Effector CD4-positive, alpha-beta T cell (primary cell): Measurements from ENCODE around the gene SLC34A3.
"Not testable (repeated sequence)": the region's sequence is repeated elsewhere in the genome, so short reads cannot be mapped to it uniquely, and the experiment has no call there.

ENCODE experiments used
- DNase-seq: peaks from one replicate; pipeline ENCODE4 v3.0.0-alpha.2; 2020

The SLC34A3 gene

DNA sequence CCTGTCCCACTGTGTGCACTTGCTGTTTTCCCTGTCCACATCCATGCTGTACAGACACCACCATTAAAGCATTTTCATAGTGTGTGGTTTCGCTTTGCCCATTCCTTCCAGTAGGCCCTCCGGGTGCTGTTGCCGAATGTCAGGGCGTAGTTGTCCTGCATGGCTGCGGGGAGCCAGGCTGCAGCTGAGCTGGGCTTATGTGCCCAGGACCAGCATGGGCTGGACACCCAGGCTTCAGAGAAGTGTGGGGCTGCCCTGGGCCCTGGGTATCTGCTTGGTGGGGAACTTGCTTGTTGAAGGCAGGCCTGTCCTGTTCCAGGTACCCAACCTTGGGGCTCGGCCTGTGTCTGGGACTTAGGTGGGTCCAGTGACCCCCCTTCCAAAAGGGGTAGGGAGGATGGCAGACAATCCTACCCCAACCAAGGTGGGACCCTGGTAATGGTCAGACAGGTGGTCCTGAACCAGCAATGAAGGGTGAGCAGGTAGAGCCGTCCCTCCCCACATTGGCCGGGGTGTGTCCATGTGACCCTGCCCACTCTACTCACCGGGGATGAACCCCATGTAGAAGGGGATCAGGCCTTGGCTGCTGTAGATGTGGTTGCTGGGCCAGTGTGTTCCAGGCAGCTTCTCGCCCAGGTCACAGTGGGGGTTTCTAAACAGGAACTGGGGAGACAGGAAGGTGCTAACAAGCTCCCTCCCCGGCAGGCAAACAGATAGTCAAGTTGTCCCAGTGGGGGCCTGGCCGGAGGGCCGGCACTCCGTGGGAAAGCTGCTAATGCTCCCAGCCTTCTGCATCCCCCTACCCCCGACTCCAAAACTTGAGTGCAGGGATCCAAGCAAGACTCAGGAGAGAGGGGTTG lies 13.2 kb downstream of the SLC34A3 start:
- DNase-seq, result no peak

DNA sequence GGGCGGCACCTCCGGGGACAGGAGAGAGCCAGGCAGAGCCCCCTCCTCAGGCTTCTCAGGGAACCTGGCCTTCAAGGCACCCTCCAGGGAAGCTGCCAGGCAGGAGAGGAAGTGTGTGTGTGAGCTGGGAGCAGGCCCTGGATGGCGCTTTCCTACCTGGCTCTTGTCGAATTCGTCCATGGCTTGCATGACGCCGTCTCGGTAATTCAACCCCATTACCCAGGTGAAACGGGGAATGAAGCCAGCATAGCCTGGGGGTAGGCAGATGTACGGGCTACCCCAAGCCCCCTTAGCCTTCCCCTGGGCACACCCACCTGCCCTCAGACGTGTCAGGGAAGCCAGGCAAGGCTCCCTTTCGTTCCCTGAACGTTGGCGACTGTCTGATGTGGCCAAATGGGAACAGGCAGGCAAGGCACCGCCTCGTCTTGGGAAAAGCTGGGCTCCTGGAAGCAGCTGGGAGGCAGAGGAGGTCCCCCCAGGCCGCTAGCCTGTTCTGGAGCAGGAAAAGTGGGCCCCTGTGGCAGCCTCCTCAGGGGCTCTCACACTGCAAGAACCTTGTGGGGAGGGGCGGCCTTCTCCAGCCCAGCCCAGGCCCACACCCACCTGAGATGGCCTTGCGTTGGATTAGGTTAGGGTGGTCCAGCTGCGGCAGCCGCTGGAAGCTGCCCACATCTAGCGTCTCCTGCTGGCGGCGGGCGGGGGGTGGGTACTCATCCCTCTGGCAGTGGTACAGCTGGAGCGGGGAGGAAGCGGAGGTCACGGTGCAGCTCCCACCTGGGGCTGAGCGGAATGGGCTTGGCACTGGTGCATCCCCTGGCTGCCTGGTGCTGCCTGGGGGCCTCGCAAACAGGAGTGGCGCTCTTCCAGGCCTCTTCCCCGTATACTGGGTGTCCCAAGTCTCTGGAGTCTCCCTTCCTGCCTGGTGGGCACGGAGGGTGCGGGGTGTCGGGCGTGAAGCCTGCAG lies 14.1 kb downstream of the SLC34A3 start:
- no peak for DNase-seq

DNA sequence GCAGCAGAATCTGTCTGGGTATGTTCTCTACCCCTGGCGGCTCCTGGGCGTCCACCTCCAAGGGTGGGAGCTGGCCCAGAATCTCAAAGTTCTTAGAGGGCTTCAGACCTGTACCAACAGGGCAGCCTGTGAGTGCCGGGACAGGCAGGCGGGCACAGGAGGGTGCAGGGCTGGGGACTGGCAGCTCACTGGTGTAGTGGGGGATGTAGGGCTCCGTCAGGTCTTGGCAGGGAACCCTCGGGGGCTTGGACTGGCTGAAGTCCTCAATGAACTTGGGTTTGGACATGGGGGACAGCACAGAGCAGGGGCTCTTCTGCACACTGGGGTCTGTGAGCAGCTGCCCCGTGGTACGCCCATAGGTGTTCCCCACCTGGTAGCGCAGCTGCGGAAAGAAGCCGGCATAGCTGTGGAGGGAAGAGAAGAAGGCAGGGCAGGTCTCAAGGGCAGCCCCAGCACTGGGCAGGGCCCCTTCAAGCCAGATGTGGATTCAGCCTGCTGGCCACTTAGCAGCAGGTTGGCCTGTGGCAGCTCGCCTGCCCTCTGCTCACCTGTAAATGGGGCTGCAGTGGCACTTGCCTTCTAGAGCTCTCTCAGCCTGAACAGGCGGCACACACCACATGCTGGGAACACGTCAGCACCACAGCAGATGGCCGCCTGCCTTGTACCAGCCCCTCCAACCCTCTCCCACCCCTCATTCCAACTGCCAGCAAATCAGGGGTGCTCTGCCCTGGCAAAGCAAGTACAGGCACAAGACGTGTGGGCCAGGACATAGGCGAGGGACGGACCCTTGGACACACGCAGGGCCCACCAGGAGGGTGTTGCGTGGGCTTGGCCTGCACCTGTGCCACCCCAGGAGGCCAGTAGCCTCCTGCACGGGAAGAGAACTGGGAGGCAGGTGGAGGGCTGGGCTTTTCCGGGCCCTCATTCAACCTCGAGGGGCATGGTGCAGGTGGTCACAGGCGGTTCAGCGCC lies 15.0 kb downstream of the SLC34A3 start:
- DNase-seq, result no peak

DNA sequence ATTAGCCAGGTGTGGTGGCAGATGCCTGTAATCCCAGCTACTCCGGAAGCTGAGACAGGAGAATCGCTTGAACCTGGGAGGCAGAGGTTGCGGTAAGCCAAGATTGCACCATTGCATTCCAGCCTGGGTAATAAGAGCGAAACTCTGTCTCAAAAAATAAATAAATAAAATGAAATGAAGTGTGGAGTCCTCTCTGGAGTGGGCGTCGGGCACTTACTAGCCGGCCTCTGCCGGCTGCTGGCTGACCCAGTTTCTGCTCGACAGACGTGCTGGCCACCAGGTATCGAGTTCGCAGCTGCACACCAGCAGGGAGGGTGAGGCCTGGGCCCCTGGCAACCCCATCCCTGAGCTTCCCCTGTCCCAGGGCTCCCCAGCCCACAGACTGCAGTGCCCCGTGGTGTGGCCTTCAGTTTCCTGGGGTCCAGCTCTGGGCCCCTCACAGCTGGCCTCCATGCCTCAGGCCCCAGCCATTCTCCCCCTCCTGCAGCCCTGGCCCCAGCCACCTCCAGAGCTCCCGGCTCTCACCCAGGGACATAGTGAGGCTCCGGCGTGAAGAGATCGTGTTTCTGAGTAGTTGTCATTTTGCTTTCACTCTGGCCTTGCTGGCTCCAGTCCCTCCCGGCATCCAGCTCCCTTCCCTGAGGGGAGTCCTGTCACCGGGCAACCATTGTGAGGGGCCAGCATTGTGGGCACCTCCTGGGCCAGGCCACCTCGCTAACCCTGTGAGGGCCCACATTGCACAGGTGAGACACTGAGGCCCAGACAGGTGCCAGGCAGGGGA lies 16.6 kb downstream of the SLC34A3 start:
- DNase-seq, result no peak

DNA sequence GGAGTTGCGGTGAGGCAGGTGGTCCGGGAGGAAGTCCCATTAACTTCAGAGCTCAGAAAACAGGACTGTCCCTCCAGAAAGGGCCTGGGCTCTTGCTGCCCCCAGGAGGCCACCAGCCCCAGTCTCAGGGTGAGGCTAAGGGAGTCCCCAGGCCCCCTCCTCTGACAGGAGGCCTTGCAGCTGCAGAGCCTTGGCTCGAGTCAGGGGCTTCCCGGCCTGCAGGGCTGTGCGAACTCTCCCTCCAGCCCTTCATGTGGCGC lies 17.1 kb downstream of the SLC34A3 start:
- no peak for DNase-seq

DNA sequence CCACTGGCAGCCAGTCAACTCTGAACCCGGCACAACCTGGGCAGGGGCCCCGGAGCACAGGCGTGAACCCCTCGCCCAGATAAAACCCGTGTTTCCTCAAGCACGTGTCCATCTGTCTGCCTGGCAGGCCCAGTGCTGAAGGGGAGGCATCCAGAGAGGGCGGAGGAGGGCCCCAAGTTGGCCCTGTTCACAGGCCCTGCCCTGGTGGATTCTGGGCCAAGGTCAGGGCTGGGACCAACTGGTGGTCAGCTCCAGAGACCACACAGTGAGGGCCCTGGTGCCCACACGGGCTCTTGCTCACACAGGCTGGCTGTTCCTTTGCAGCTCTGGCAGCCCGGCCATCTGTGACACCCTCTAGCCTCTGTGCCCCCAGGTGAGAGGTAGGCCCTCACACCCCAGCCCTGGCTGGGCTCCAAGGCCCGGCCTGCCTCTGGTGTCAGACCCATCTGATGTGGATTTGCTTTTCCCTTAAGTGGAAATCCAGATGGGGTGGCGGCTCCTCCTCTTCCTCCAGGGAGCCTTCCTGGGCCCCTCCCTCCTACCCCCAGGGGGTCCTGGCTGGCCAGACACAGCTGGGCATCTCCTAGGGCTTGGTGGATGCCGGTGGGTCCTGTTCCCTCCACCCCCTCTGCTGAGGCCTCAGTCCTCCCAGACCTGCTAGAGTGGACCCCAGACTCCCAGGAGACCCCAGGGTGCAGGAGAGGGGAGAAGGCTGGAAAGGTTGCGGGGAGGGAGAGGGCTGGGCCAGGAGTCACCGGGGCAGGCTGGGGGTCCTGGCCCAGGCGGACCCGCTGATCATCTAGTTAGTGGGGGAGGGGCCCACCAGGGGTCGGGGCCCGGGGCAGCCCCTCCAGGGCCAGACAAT lies 19.9 kb downstream of the SLC34A3 start:
- no peak for DNase-seq

DNA sequence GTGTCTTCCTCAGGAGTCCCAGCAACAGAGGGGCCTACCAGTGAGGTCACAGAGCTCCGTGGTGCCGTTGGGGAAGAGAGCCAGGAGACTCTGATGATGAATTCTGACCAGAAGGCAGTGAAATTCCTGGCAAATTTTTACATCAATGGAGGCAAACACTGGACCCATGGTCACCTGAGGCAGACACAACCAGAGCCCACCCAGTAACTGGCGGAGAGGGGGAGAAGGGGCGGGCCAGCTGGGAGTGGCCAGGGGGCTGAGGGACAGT lies 20.4 kb downstream of the SLC34A3 start, which contains the start of gene STPG3:
STPG3 (plus strand) TSS at position 93 of the 268 bp plus-strand sequence; CDS start at position 94, 1 bp downstream.
- DNase-seq, result no peak

DNA sequence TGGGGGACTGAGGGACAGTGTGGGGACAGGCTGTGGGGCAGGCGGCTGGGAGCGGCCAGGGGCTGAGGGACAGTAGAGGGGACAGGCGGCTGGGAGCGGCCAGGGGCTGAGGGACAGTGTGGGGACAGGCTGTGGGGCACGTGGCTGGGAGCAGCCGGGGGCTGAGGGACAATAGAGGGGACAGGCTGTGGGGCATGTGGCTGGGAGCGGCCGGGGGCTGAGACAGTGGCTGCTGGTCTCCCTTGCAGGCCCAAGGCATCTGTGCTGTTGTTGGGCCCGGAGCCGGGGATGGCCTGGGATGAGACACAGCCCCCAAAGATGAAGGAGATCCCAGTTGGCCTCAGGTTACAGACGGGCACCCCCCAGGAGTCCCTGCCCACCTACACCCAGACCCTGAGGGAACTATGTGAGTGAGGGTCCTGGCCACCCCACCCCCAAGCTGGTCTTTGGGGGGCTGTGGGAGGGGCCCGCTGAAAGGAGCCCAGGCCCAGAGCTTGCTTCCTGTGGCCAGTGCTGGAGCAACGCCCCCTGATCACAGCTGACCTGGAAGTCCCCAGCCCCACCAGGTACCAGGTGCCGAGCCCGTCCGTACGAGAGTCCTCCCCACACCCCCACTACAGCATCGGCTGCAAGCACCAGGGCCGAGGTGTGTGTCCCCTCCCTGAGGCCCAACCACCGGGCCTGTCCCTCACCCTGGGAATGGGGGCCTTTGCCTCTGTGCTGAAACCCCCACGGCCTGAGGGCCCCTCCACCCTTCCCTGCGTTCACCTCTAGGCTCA lies 21.0 kb downstream of the SLC34A3 start:
- DNase-seq, result no peak

DNA sequence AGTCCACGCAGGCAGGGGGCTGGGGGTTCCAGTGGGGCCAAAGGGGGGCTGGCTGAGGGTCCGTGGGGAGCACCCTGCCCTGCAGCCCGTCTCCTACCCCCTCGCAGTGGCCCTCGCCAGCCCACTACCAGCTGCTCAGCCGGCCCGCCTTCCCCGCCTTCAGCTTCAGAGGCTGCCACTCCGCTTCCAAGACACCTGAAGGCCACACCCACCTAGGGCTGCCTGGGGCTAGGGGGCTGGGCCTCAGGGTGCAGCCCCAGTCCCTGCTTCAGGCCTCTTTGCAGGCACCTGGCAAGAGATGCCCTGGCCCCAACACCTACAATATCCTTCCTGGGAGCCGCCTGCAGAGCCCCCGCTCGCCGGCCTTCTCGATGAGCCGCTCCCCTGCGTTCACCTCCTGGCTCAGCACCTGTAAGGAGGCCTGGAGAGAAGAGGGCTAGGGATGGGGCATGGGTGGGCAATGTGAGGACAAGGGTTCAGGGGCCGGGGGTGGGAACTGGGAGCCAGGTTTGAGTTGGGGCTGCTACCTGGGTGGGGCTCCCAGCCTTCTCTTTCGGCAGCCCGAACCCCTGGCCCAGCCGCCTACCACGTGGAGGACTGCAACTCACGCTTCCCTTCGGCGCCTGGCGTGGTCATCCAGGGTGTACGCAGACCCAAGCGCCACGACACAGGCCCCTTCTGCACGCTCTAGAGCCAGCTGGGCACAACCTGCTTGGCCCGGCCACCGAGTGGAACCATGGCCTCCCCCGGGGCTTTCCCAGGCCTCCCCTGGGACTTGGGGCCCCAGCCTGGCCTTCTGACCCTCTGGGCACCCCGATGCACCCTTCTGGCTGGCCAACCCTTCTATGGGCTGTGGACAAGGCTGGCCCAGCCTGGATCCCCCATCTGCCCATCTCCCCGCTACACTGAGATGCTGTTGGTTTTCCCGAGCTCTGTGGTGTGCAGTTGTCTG lies 22.1 kb downstream of the SLC34A3 start:
- no peak for DNase-seq

DNA sequence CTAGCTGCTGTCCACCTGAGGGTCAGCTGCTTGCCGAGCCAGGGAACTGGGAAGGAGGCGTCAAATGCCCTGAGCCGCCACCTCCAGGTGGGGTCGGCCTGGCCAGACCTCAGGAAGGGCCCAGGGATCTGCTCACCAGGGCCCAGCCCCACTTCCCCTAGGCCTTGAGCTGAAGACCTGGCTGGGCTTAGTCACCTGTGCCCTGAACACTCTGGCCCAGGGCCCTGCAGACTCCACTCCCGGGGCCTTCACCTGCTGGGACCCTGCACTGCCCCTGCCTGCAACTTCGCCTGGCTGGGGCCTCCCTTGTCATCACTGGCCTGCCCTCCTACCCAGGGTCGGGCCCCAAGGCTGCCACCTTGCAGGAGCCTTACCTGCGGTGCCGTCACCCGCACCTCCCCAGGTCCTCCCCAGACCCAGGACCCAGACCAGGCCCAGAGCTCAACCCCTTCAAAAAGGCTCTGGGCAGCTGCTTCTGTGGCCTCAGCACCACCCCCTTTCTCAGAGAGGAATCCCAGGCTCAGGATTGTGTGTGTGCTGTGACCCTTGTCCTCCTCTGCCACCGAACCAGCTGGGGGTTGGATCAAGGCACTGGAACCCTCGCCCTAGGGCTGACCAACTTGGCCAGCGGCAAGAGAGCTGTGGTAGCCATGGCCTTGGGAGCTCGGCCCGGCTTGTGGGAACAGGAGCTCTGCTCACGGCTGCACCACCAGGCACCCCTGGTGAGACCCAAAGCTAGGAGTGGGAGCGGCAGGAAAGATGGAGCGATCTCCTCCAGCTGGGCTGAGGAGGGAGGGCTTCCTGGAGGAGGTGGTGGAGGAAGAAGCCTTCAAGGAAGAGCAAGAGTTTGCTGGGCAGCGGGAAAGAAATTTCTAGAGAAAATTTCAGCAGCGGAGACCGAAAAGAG lies 23.3 kb downstream of the SLC34A3 start:
- DNase-seq, result no peak

DNA sequence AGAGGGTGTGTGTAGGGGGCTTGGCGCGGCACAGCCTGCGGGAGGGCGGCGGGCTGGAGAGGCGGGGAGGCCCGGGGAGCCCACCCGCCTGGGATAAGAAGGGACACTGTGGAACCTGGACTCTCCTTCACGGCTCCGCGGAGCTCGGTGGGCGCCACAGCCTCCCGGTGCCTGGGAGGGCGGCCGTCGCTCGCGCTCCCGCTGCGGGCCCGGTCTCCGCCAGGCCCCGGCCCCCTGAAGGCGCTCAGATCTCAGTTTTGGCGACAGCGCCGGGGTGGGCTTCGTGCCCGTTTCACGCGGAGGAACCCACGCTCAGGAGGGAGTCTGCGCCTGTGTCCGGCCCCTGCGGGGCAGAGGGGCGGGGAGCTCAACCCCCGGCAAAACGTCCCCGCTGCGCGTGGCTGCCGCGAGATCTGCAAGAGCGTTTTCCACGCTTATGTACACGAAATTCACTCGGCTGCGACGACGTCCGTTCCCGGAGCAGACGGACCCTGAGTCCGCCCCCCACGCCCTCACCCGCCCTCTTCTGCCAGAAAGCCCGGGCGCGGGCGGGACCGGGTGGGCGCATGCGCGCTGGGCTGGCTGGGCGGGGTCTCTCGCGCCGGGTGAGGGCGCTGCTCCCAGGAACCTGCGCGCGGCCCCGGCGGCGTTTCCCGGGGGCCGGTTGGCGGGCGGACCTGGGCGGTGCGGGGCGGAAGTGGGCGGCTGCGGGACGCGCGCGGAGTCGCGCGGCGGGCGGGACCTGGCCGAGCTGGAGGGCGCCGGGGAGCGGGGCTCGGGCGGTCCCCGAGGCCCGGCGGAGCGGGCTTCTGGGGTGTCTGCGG lies 24.1 kb downstream of the SLC34A3 start, which contains the start of gene NELFB:
NELFB (plus strand) TSS at position 704 of the 824 bp plus-strand sequence.
- DNase-seq, result peak; percentile 95

DNA sequence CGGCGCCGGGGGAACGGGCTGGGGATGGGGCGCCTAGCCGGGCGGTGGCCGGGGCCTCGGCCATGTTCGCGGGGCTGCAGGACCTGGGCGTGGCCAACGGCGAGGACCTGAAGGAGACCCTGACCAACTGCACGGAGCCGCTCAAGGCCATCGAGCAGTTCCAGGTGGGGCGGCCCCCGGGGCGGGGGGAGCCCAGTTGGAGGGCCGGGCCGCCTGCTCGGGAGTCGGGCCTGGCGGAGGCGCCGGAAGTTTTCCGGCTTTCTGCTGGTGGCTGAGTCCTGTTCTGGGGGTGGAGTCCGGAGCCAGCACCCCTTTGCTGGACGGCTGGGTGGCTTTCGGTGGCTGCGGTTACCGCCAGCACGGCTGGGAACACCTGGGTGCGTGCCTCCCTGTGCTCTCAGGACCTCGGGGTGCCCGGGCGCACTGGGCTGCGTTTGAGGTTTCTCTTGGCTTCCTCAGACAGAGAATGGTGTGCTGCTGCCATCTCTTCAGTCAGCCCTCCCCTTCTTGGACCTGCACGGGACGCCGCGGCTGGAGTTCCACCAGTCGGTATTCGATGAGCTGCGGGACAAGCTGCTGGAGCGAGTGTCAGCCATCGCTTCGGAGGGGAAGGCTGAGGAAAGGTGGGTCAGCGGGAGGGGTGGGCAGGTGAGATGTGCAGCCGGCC lies 24.9 kb downstream of the SLC34A3 start:
- no peak for DNase-seq

DNA sequence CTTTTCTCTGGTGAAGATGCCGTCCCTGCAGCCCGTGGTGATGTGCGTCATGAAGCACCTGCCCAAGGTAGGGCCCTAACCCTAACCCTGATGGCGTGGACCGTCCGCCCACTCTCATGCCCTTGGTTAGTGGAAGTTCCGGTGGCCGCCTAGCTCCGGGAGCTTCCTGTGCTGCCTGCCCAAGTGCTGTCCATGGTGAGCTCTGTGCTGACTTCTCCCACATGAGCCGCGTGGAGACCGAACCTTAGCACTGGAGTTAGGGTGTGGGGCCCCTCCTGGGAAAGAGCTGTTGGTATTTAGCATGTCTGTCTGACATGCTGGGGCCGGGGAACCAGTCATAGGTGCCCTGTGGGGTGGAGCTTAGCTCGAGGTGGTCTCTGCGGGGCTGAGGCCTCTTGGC lies 25.7 kb downstream of the SLC34A3 start:
- no peak for DNase-seq

DNA sequence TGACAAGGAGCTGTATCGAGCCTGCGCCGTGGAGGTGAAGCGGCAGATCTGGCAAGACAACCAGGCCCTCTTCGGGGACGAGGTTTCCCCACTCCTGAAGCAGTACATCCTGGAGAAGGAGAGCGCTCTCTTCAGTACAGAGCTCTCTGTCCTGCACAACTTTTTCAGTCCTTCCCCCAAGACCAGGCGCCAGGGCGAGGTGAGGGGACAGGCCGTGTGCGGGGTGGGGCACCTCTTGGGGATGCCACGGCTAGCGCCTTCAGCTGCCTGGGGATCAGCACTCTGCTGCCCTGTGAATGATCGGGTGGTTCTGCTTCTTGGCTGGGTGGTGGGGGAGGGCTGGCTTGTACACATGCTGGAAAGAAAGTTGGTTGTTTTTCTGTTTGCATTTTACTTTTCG lies 26.2 kb downstream of the SLC34A3 start:
- DNase-seq, result no peak

DNA sequence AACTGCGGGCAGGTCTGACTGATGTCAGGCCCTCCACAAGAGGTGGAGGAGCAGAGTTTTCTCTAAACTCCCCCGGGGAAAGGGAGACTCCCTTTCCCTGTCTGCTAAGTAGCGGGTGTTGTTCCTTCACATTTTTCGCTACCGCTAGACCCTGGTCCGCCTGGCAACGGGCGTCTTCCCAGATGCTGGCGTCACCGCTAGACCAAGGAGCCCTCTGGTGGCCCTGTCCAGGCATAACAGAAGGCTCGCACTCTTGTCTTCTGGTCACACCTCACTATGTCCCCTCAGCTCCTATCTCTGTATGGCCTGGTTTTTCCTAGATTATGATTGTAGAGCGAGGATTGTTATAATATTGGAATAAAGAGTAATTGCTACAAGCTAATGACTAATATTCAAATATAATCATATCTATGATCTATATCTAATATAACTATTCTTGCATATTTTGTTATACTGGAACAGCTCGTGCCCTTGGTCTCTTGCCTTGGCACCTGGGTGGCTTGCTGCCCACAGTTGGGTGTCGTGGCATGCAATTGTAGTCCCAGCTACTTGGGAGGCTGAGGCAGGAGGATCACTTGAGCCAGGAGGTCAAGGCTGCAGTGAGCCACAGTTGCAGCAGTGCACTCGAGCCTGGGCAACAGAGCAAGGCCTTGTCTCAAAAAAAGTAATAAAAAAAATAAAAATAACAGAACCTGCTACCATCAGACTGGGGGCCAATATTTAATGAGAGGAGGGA lies 31.6 kb downstream of the SLC34A3 start:
- DNase-seq, result not testable (repeated sequence)

DNA sequence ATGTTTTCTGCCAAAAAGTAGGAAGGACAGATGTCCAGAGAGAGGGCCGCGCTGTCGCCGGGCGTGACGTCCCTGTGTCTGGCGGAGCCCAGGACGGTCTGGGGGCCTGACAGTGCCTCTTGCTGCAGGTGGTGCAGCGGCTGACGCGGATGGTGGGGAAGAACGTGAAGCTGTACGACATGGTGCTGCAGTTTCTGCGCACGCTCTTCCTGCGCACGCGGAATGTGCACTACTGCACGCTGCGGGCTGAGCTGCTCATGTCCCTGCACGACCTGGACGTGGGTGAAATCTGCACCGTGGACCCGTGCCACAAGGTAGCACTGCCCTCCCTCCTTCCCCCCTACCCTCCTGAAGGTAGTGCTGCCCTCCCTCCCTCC lies 32.2 kb downstream of the SLC34A3 start:
- DNase-seq, result no peak
